H1 (cell line): ENCODE results near the gene GSK3B. TPM values are rescaled to one million over a fixed set of nuclear protein-coding genes. Genes with fewer than 3 reads are reported as not detected.

Experiments used
- CTCF ChIP-seq, 3 experiments: IDR thresholded peaks; 1 replicate in 2 of 3; 2 replicates in 1 of 3; pipeline versions ENCODE4 v1.5.1 to v1.6.1; 2011; ENCODE audit warnings: low read length in 3 of 3, mild to moderate bottlenecking in 3 of 3, inconsistent platforms in 2 of 3, low read depth in 1 of 3, moderate library complexity in 1 of 3; ENCODE audit not compliant: insufficient read depth in 1 of 3; ENCODE audit errors: control extremely low read depth in 1 of 3
- polyA plus RNA-seq, 7 experiments: library from polyadenylated mRNA; depleted of rRNA in 3 of 7; stranded (reverse) in 5 of 7; unstranded in 2 of 7; fragments of >200 nt in 5 of 7; fragments of 200-250 nt in 2 of 7; gene quantifications; 1 replicate in 5 of 7; 2 replicates in 1 of 7; 4 replicates in 1 of 7; pipeline versions ENCODE4 v1.2.1 to v1.2.3, GENCODE V29; 2011 to 2013; ENCODE audit warnings: missing spikeins in 2 of 7, mixed read lengths in 2 of 7
- total RNA-seq: library from RNA; stranded (reverse); fragmentation: NEBNext Ultra II Directional; extraction: Animal tissue kit (Norgen Biotek cat#: 25700); gene quantifications from 2 replicates; pipeline ENCODE4 v1.2.1, GENCODE V29; 2021

The GSK3B gene
- total and polyA plus RNA-seq, 2 of the 8 experiments (the other 6 are each of a cell fraction or from before 2014, with no cell fraction given): 24.2 to 50.7 TPM

- no peak for TF ChIP-seq CTCF (IDR thresholded peaks at IDR 0.05; ENCODE audit: control extremely low read depth in 1 of 3, insufficient read depth in 1 of 3, low read depth in 1 of 3, low read length in 3 of 3)
Measured at GRCh38 chr3:120047686-120048085, 46.6 kb downstream of the GSK3B start (continued).
